WI38 (cell line): ENCODE data around the gene NAAA.
A peak's percentile ranks its signal among the peaks of the same experiment; 100 is the strongest.
"Not testable (repeated sequence)": the region's sequence is repeated elsewhere in the genome, so short reads cannot be mapped to it uniquely, and the experiment has no call there.

Experiments used
- H3K4me3 ChIP-seq: 2 replicates; pipeline ENCODE4 v1.5.1; 2011; ENCODE audit warnings: low read depth, mild to moderate bottlenecking, control low read depth, low read length
- CTCF ChIP-seq: IDR thresholded peaks from 2 replicates; pipeline ENCODE4 v1.5.1; 2012; ENCODE audit warnings: low read depth, mild to moderate bottlenecking, control low read depth, low read length

The NAAA gene

GRCh38 chr4:75916091-75916661 lies 24.6 kb downstream of the NAAA start:
- peak; percentile 91 for TF ChIP-seq CTCF
- no peak overlapping the region for H3K4me3 ChIP-seq

GRCh38 chr4:75912968-75913367 lies 27.8 kb downstream of the NAAA start:
- H3K4me3 ChIP-seq = no peak overlapping the region
- TF ChIP-seq CTCF = no peak

- H3K4me3 ChIP-seq = not testable (repeated sequence)
These were observed 30.0 kb downstream of the NAAA start for GRCh38 chr4:75910831-75911230.

- no peak overlapping the region for H3K4me3 ChIP-seq
These were observed 31.4 kb downstream of the NAAA start for GRCh38 chr4:75909405-75909804.

GRCh38 chr4:75908555-75908954 lies 32.3 kb downstream of the NAAA start:
- H3K4me3 ChIP-seq = no peak overlapping the region
- no peak for TF ChIP-seq CTCF

More at GRCh38 chr4:75909405-75909804, 31.4 kb downstream of the NAAA start:
- no peak for TF ChIP-seq CTCF

GRCh38 chr4:75907966-75908365 lies 32.8 kb downstream of the NAAA start:
- no peak for TF ChIP-seq CTCF
- no peak overlapping the region for H3K4me3 ChIP-seq

- no peak for TF ChIP-seq CTCF
These were observed 36.7 kb downstream of the NAAA start for GRCh38 chr4:75904076-75904475.

GRCh38 chr4:75902352-75902751 lies 38.5 kb downstream of the NAAA start, which contains the start of gene PPEF2:
PPEF2 (minus strand) TSS chr4:75902452; CDS start chr4:75896325, 6,127 bp downstream.
- no peak for TF ChIP-seq CTCF
- no peak within 1 kb of the TSS for H3K4me3 ChIP-seq

More at GRCh38 chr4:75904076-75904475, 36.7 kb downstream of the NAAA start:
- H3K4me3 ChIP-seq = no peak overlapping the region
